Spleen (tissue), 11 donors: ENCODE measurements around the gene RRP12. TPM values are rescaled to one million over a fixed set of nuclear protein-coding genes. Genes with fewer than 3 reads are reported as not detected.

Experiments used
- DNase-seq: peaks from one replicate; pipeline ENCODE4 v3.0.0-alpha.2; 2020
- H3K27ac ChIP-seq, 8 donors: fragments of 200-600 bp; sonication (generic) in 7 of 8; 1 replicate in 4 of 8; 2 replicates in 4 of 8; pipeline versions ENCODE4 v1.5.0 to v1.8.0; 2016 to 2021; ENCODE audit warnings: inconsistent platforms in 4 of 8, mild to moderate bottlenecking in 4 of 8, moderate library complexity in 1 of 8
- H3K27me3 ChIP-seq, 7 donors: fragments of 200-600 bp; sonication (generic) in 6 of 7; replicated peaks in 1 of 7; 1 replicate in 4 of 7; 2 replicates in 3 of 7; pipeline versions ENCODE4 v1.5.0 to v1.8.0; 2016 to 2021; ENCODE audit warnings: inconsistent platforms in 3 of 7, mild to moderate bottlenecking in 1 of 7
- H3K36me3 ChIP-seq, 6 donors: fragments of 200-600 bp; sonication (generic) in 5 of 6; 1 replicate in 4 of 6; 2 replicates in 2 of 6; pipeline versions ENCODE4 v1.5.0 to v1.8.0; 2016 to 2021; ENCODE audit warnings: inconsistent platforms in 2 of 6
- H3K4me1 ChIP-seq, 6 donors: fragments of 200-600 bp; sonication (generic) in 5 of 6; 1 replicate in 3 of 6; 2 replicates in 3 of 6; pipeline versions ENCODE4 v1.5.0 to v1.8.0; 2016 to 2021; ENCODE audit warnings: inconsistent platforms in 3 of 6
- H3K4me3 ChIP-seq, 8 donors: fragments of 200-600 bp; sonication (generic) in 7 of 8; 1 replicate in 4 of 8; 2 replicates in 4 of 8; pipeline versions ENCODE4 v1.5.0 to v1.8.0; 2016 to 2021; ENCODE audit warnings: inconsistent platforms in 4 of 8, mild to moderate bottlenecking in 4 of 8, moderate library complexity in 2 of 8
- H3K9me3 ChIP-seq, 8 donors: fragments of 200-600 bp; sonication (generic) in 7 of 8; 1 replicate in 4 of 8; 2 replicates in 4 of 8; pipeline versions ENCODE4 v1.5.0 to v1.8.0; 2016 to 2021; ENCODE audit warnings: inconsistent platforms in 4 of 8
- CTCF ChIP-seq, 11 experiments: fragments of 200-600 bp in 7 of 11; fragments of 450-650 bp in 4 of 11; sonication (generic) in 4 of 11; IDR thresholded peaks in 8 of 11; conservative IDR thresholded peaks in 3 of 11; 1 replicate in 7 of 11; 2 replicates in 4 of 11; pipeline versions ENCODE4 v1.4.0 to v1.8.0; 2016 to 2021; ENCODE audit warnings: antibody characterized with exemption in 11 of 11, inconsistent platforms in 4 of 11, mild to moderate bottlenecking in 1 of 11
- POLR2A ChIP-seq, 3 donors: fragments of 450-650 bp; IDR thresholded peaks; one replicate each; pipeline ENCODE4 v1.5.1; 2017; ENCODE audit warnings: antibody characterized with exemption in 3 of 3, mild to moderate bottlenecking in 1 of 3
- POLR2AphosphoS5 ChIP-seq, 3 donors: sonication (generic); formaldehyde crosslinking; IDR thresholded peaks; one replicate each; pipeline ENCODE4 v1.5.1; 2017; ENCODE audit warnings: antibody characterized with exemption in 3 of 3
- WGBS, 5 donors: extraction: QIAGEN DNeasy Blood & Tissue Kit in 3 of 5; methylation state at CpG; one replicate each; pipeline versions ENCODE4 v1.1.5 to v1.1.7; 2013 to 2018; 5-methylcytosine and 5-hydroxymethylcytosine counted together
- intact Hi-C: fragments of 100-400 bp; cut with DNase I; formaldehyde crosslinking; loops from one replicate; pipeline ENCODE4 v1.15.0; 2023; ENCODE audit warnings: low total_unique reads
- polyA plus RNA-seq, 3 donors: library from polyadenylated mRNA; stranded (reverse); fragments of 200-250 nt; gene quantifications; one replicate each; pipeline ENCODE4 v1.2.1, GENCODE V29; 2013
- total RNA-seq, 7 donors: library from RNA; depleted of rRNA in 3 of 7; stranded (reverse); fragments of >200 nt in 3 of 7; fragmentation: NEBNext Ultra II Directional in 4 of 7; extraction: Animal tissue kit (Norgen Biotek cat#: 25700) in 4 of 7; gene quantifications; one replicate each; pipeline versions ENCODE4 v1.1.0 to v1.2.1, GENCODE V29; 2016 to 2021
- donor health status: healthy with polysubstance abuse.
- donor health status: DM: no; HTN: no; CAD: no; lungs with moderate emphysema.
- donor health status: DM: no; HTN: no; CAD: no.
- donor health status: Bipolar disorder and iron deficiency.
- donor health status: healthy.
- donor health status: DM: no; HTN: no; CAD: no.
- donor health status: DM: yes; HTN: yes; CAD: no.

Gene RRP12
- total and polyA plus RNA-seq, 10 donors: 12.3 to 51.4 (median 24.9) TPM

DNA sequence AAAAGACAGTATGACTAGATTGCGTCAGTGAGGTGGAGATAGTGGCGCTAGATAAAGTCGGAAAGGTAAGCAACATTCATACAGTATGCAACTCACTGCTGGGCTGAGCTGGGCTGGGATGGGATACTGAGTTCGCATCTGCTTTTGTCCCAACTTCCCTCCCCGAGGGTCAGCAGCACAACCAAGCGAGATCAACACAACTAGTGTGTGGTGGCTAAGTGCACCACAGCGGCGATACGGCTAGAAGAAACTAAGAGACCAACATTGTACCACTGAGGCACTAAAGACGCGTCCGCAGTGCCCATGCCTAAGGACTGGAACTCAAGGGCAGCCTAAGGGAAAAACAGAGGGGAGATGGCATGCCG is 44.2 kb upstream of the RRP12 start:
- Histone ChIP-seq H3K4me3 (peak overlapping the region; percentile 49 to 100 (median 96)), H3K27ac (peak overlapping the region in 7 of 8 donors; percentile 58 to 88 (median 82)), H3K9me3 (no peaks in the 10 kb centered on the region), H3K36me3 (peaks cover 3 to 38% (median 21%) of the 10 kb centered on the region in 6 donors), H3K4me1 (peaks cover 19 to 71% (median 39%) of the 10 kb centered on the region in 6 donors), H3K27me3 (no peaks in the 10 kb centered on the region)
- intact Hi-C loops: no loop called here
- no peak for DNase-seq
- 1 to 4% (median 3%) methylated on average over 12 to 13 of the region's 13 CpGs for WGBS, 5 donors
- no peak for TF ChIP-seq CTCF (IDR thresholded peaks at IDR 0.05 in 8 of 11, conservative IDR thresholded peaks at IDR 0.05 in 3 of 11)
- TF ChIP-seq POLR2A (IDR thresholded peaks at IDR 0.05): no peak
- TF ChIP-seq POLR2AphosphoS5 (IDR thresholded peaks at IDR 0.05): no peak

DNA sequence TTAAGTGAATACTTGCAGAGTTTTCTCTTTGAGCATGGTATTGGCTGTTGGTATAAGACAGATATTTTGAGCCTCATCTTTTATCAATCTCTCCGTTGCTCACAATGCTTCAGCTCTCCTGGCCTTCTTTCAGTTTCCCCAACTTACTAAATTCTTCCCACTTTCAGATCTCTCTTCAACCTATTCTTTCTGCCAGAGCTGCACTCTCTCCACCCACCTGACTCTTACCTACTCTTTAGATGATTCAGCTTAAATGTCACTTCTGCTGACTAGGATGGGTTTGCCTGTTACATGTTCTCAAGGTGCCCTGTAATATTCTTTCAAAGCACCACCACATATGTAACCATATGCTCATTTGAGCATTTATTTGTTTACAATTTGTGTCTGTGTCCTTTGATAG is 43.1 kb upstream of the RRP12 start:
- intact Hi-C loops: no loop called here
- 64 to 88% (median 78%) methylated on average over 1 of the region's 1 CpG for WGBS, 5 donors
- H3K4me1 ChIP-seq: peaks cover 19 to 64% (median 39%) of the 10 kb centered on the region in 6 donors
- no peak overlapping the region for H3K27ac ChIP-seq
- H3K36me3 ChIP-seq: peaks cover 3 to 49% (median 32%) of the 10 kb centered on the region in 6 donors
- no peaks in the 10 kb centered on the region for H3K27me3 ChIP-seq
- TF ChIP-seq POLR2AphosphoS5 (IDR thresholded peaks at IDR 0.05) (no peak), CTCF (IDR thresholded peaks at IDR 0.05 in 8 of 11, conservative IDR thresholded peaks at IDR 0.05 in 3 of 11) (no peak), POLR2A (IDR thresholded peaks at IDR 0.05) (no peak)
- H3K9me3 ChIP-seq: no peaks in the 10 kb centered on the region
- H3K4me3 ChIP-seq: peak overlapping the region in 1 of 8 donors; percentile 94
- DNase-seq: no peak

- 93 to 100% (median 100%) methylated on average over 1 of the region's 1 CpG for WGBS, 5 donors
- H3K36me3 ChIP-seq: peaks cover 6 to 68% (median 51%) of the 10 kb centered on the region in 6 donors
- no peak for TF ChIP-seq CTCF (IDR thresholded peaks at IDR 0.05 in 8 of 11, conservative IDR thresholded peaks at IDR 0.05 in 3 of 11)
- no peak for TF ChIP-seq POLR2A (IDR thresholded peaks at IDR 0.05)
- TF ChIP-seq POLR2AphosphoS5 (IDR thresholded peaks at IDR 0.05): no peak
Observed at GRCh38 chr10:97442277-97442676, 41.1 kb upstream of the RRP12 start.

DNA sequence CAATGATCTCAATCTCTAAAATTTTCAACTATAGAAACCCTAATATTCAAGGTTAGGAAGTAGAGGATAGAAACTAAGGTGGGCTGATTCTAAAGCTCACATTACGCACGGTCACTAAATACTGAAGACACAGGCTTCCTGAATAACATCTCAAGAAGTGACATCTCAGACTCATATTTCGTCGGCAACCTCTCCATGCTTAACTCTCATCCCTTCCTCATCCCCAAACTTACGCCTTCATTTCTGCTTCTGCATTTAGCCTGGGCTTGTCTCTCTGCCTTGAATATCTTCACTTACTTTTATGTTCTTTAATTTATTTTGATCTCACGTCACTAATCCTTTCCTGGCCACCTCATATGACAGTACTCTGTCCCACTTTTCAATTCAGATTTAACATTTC is 34.1 kb upstream of the RRP12 start:
- H3K4me3 ChIP-seq: no peak overlapping the region
- H3K4me1 ChIP-seq: no peaks in the 10 kb centered on the region
- no peak for TF ChIP-seq CTCF (IDR thresholded peaks at IDR 0.05 in 8 of 11, conservative IDR thresholded peaks at IDR 0.05 in 3 of 11)
- no peak for TF ChIP-seq POLR2AphosphoS5 (IDR thresholded peaks at IDR 0.05)
- TF ChIP-seq POLR2A (IDR thresholded peaks at IDR 0.05): no peak
- peaks cover 6 to 97% (median 88%) of the 10 kb centered on the region in 6 donors for H3K36me3 ChIP-seq
- no peaks in the 10 kb centered on the region for H3K9me3 ChIP-seq
- no peak overlapping the region for H3K27ac ChIP-seq
- intact Hi-C loops: no loop called here
- 87 to 94% (median 91%) methylated on average over 6 of the region's 6 CpGs for WGBS, 5 donors
- DNase-seq: no peak
- H3K27me3 ChIP-seq: no peaks in the 10 kb centered on the region

More at GRCh38 chr10:97442277-97442676, 41.1 kb upstream of the RRP12 start:
- Histone ChIP-seq H3K9me3 (no peaks in the 10 kb centered on the region), H3K27ac (no peak overlapping the region), H3K27me3 (no peaks in the 10 kb centered on the region), H3K4me1 (peaks cover 18 to 44% (median 26%) of the 10 kb centered on the region in 6 donors), H3K4me3 (no peak overlapping the region)
- no peak for DNase-seq
- intact Hi-C loops: no loop called here
